ENCODE measurements around the gene ROCK2.
A peak's percentile ranks its signal among the peaks of the same experiment; 100 is the strongest.

The ROCK2 gene

GRCh38 chr2:11377928-11378545, 33.6 kb upstream of the ROCK2 start:
- no peak for TF ChIP-seq CTCF (conservative IDR thresholded peaks at IDR 0.05; ENCODE audit: low read length)
- TF ChIP-seq EZH2phosphoT487 (IDR thresholded peaks at IDR 0.05; ENCODE audit: borderline replicate concordance), result no peak
- Histone ChIP-seq H3K79me2 (ENCODE audit: insufficient read depth, low read length) (no peaks in the 10 kb centered on the region), H3K36me3 (ENCODE audit: insufficient read depth, low read length) (no peaks in the 10 kb centered on the region), H3K9me2 (replicated peaks; ENCODE audit: low read depth, low read length) (no peaks in the 10 kb centered on the region), H3K9ac (ENCODE audit: low read depth, low read length, poor library complexity, severe bottlenecking) (no peak overlapping the region), H3K27me3 (ENCODE audit: insufficient read depth, low read length, poor library complexity, severe bottlenecking) (no peaks in the 10 kb centered on the region), H4K20me1 (ENCODE audit: insufficient read depth, low read length, poor library complexity, severe bottlenecking) (no peaks in the 10 kb centered on the region), H3K9me3 (ENCODE audit: insufficient read depth, low read depth, low read length) (no peaks in the 10 kb centered on the region), H3K4me2 (ENCODE audit: low read depth, low read length, poor library complexity, severe bottlenecking) (no peak overlapping the region), H2AFZ (ENCODE audit: low read length) (no peak overlapping the region), H3K4me1 (ENCODE audit: insufficient read depth, low read length, poor library complexity, severe bottlenecking) (peaks cover 21% of the 10 kb centered on the region), H3K4me3 (ENCODE audit: low read length, poor library complexity, severe bottlenecking) (no peak overlapping the region), H3F3A (ENCODE audit: low read depth) (no peaks in the 10 kb centered on the region)

GRCh38 chr2:11376071-11376470, 31.6 kb upstream of the ROCK2 start:
- TF ChIP-seq CTCF (conservative IDR thresholded peaks at IDR 0.05; ENCODE audit: low read length), result no peak
- TF ChIP-seq EZH2phosphoT487 (IDR thresholded peaks at IDR 0.05; ENCODE audit: borderline replicate concordance), result no peak
- Histone ChIP-seq H3K79me2 (ENCODE audit: insufficient read depth, low read length) (no peaks in the 10 kb centered on the region), H3K36me3 (ENCODE audit: insufficient read depth, low read length) (no peaks in the 10 kb centered on the region), H2AFZ (ENCODE audit: low read length) (0 out of 2 replicates have a peak overlapping the region, but pooled peaks have one; percentile 26), H3F3A (ENCODE audit: low read depth) (no peaks in the 10 kb centered on the region), H3K9me3 (ENCODE audit: insufficient read depth, low read depth, low read length) (no peaks in the 10 kb centered on the region), H4K20me1 (ENCODE audit: insufficient read depth, low read length, poor library complexity, severe bottlenecking) (no peaks in the 10 kb centered on the region), H3K4me2 (ENCODE audit: low read depth, low read length, poor library complexity, severe bottlenecking) (no peak overlapping the region), H3K9ac (ENCODE audit: low read depth, low read length, poor library complexity, severe bottlenecking) (no peak overlapping the region), H3K4me3 (ENCODE audit: low read length, poor library complexity, severe bottlenecking) (no peak overlapping the region), H3K27me3 (ENCODE audit: insufficient read depth, low read length, poor library complexity, severe bottlenecking) (no peaks in the 10 kb centered on the region), H3K4me1 (ENCODE audit: insufficient read depth, low read length, poor library complexity, severe bottlenecking) (peaks cover 21% of the 10 kb centered on the region), H3K9me2 (replicated peaks; ENCODE audit: low read depth, low read length) (no peaks in the 10 kb centered on the region)

- H3K9ac ChIP-seq (ENCODE audit: low read depth, low read length, poor library complexity, severe bottlenecking), result no peak overlapping the region
Measured at GRCh38 chr2:11375689-11376027, 31.2 kb upstream of the ROCK2 start.

More at GRCh38 chr2:11375689-11376027, 31.2 kb upstream of the ROCK2 start:
- Histone ChIP-seq H4K20me1 (ENCODE audit: insufficient read depth, low read length, poor library complexity, severe bottlenecking) (no peaks in the 10 kb centered on the region), H3F3A (ENCODE audit: low read depth) (no peaks in the 10 kb centered on the region), H3K4me3 (ENCODE audit: low read length, poor library complexity, severe bottlenecking) (no peak overlapping the region), H3K9me3 (ENCODE audit: insufficient read depth, low read depth, low read length) (no peaks in the 10 kb centered on the region), H3K4me1 (ENCODE audit: insufficient read depth, low read length, poor library complexity, severe bottlenecking) (peaks cover 21% of the 10 kb centered on the region), H3K27me3 (ENCODE audit: insufficient read depth, low read length, poor library complexity, severe bottlenecking) (no peaks in the 10 kb centered on the region), H2AFZ (ENCODE audit: low read length) (peak overlapping the region; percentile 26; the same call in 1 of the 2 replicates), H3K4me2 (ENCODE audit: low read depth, low read length, poor library complexity, severe bottlenecking) (no peak overlapping the region), H3K36me3 (ENCODE audit: insufficient read depth, low read length) (no peaks in the 10 kb centered on the region), H3K9me2 (replicated peaks; ENCODE audit: low read depth, low read length) (no peaks in the 10 kb centered on the region), H3K79me2 (ENCODE audit: insufficient read depth, low read length) (no peaks in the 10 kb centered on the region)
- TF ChIP-seq CTCF (conservative IDR thresholded peaks at IDR 0.05; ENCODE audit: low read length) (no peak), EZH2phosphoT487 (IDR thresholded peaks at IDR 0.05; ENCODE audit: borderline replicate concordance) (no peak)

Data from Loucy (cell line).